Transverse colon (tissue), 4 donors: ENCODE data around the gene GLP1R. TPM values are rescaled to one million over a fixed set of nuclear protein-coding genes. Genes with fewer than 3 reads are reported as not detected.
A peak's percentile ranks its signal among the peaks of the same experiment; 100 is the strongest.

ENCODE experiments used
- DNase-seq: peaks from one replicate; pipeline ENCODE4 v3.0.0-alpha.2; 2019
- H3K27ac ChIP-seq, 4 donors: fragments of 200-600 bp; sonication (generic); 2 replicates each; pipeline ENCODE4 v1.5.1; 2016 to 2018; ENCODE audit warnings: inconsistent platforms in 4 of 4
- H3K27me3 ChIP-seq: fragments of 200-600 bp; sonication (generic); 2 replicates; pipeline ENCODE4 v1.5.1; 2017; ENCODE audit warnings: inconsistent platforms
- H3K36me3 ChIP-seq, 4 donors: fragments of 200-600 bp; sonication (generic); 2 replicates each; pipeline ENCODE4 v1.5.1; 2017 to 2019; ENCODE audit warnings: inconsistent platforms in 4 of 4
- H3K4me1 ChIP-seq, 4 donors: fragments of 200-600 bp; sonication (generic); 2 replicates each; pipeline ENCODE4 v1.5.1; 2017 to 2020; ENCODE audit warnings: inconsistent platforms in 4 of 4
- H3K4me3 ChIP-seq, 4 donors: fragments of 200-600 bp; sonication (generic); 1 replicate in 1 of 4; 2 replicates in 3 of 4; pipeline versions ENCODE4 v1.5.1 to v1.6.1; 2017 to 2019; ENCODE audit warnings: inconsistent platforms in 4 of 4
- H3K9me3 ChIP-seq, 2 donors: fragments of 200-600 bp; sonication (generic); 2 replicates each; pipeline ENCODE4 v1.5.1; 2017 to 2019; ENCODE audit warnings: inconsistent platforms in 2 of 2
- EP300 ChIP-seq: sonication (generic); formaldehyde crosslinking; IDR thresholded peaks from one replicate; pipeline ENCODE4 v1.6.1; 2017; ENCODE audit warnings: antibody characterized with exemption, low read depth
- POLR2A ChIP-seq: fragments of 450-650 bp; IDR thresholded peaks from one replicate; pipeline ENCODE4 v1.6.1; 2016; ENCODE audit warnings: antibody characterized with exemption, mild to moderate bottlenecking, moderate library complexity
- POLR2AphosphoS5 ChIP-seq, 3 donors: sonication (generic); formaldehyde crosslinking; IDR thresholded peaks; one replicate each; pipeline ENCODE4 v1.6.1; 2016; ENCODE audit warnings: antibody characterized with exemption in 3 of 3
- WGBS, 2 donors: methylation state at CpG; one replicate each; pipeline ENCODE4 v1.1.5; 2018; ENCODE audit warnings: low coverage in 1 of 2; 5-methylcytosine and 5-hydroxymethylcytosine counted together
- in situ Hi-C, 4 donors: fragments of 200-750 bp; cut with MboI; loops; one replicate each; pipeline versions ENCODE4 v1.15.0 to v1.15.1; 2017; ENCODE audit warnings: low sequenced_read_pairs in 3 of 4, low pct_ligation_motif_present in 1 of 4, low pct_unique_long_range_greater_than_20kb in 1 of 4
- intact Hi-C: fragments of 100-400 bp; cut with DNase I; formaldehyde crosslinking; loops from one replicate; pipeline ENCODE4 v1.15.1; 2023; ENCODE audit warnings: low total_unique reads
- total RNA-seq, 4 donors: library from RNA; depleted of rRNA; stranded (reverse); fragments of >200 nt; gene quantifications; one replicate each; pipeline ENCODE4 v1.1.0, GENCODE V29; 2016
- TF ChIP-seq, protein P1 (sequence below), 5 experiments: fragments of 200-600 bp in 3 of 5; fragments of 450-650 bp in 2 of 5; sonication (generic) in 3 of 5; IDR thresholded peaks; 1 replicate in 2 of 5; 2 replicates in 3 of 5; pipeline ENCODE4 v1.5.1; 2016 to 2017; ENCODE audit warnings: antibody characterized with exemption in 5 of 5, inconsistent platforms in 3 of 5, mild to moderate bottlenecking in 2 of 5, moderate library complexity in 1 of 5

GLP1R gene
- total RNA-seq, 4 donors from 2014 or later: not detected

- Histone ChIP-seq H3K9me3 (no peaks in the 10 kb centered on the region), H3K4me1 (peaks cover 0 to 16% (median 1%) of the 10 kb centered on the region in 4 donors), H3K27me3 (no peaks in the 10 kb centered on the region), H3K4me3 (no peak overlapping the region), H3K27ac (no peak overlapping the region), H3K36me3 (peaks cover 0 to 8% (median 0%) of the 10 kb centered on the region in 4 donors)
- TF ChIP-seq POLR2A (no peak), EP300 (no peak)
- TF ChIP-seq, protein P1, sequence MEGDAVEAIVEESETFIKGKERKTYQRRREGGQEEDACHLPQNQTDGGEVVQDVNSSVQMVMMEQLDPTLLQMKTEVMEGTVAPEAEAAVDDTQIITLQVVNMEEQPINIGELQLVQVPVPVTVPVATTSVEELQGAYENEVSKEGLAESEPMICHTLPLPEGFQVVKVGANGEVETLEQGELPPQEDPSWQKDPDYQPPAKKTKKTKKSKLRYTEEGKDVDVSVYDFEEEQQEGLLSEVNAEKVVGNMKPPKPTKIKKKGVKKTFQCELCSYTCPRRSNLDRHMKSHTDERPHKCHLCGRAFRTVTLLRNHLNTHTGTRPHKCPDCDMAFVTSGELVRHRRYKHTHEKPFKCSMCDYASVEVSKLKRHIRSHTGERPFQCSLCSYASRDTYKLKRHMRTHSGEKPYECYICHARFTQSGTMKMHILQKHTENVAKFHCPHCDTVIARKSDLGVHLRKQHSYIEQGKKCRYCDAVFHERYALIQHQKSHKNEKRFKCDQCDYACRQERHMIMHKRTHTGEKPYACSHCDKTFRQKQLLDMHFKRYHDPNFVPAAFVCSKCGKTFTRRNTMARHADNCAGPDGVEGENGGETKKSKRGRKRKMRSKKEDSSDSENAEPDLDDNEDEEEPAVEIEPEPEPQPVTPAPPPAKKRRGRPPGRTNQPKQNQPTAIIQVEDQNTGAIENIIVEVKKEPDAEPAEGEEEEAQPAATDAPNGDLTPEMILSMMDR (IDR thresholded peaks at IDR 0.05): no peak
- DNase-seq: no peak
- in situ Hi-C loops: no loop called here
- 30 to 41% methylated on average over 2 of the region's 2 CpGs for WGBS, 2 donors
- intact Hi-C loops: no loop called here
Measured at GRCh38 chr6:39107641-39108040, 59.1 kb downstream of the GLP1R start.

GRCh38 chr6:39108041-39108839 is 59.7 kb downstream of the GLP1R start:
- intact Hi-C loops: no loop called here
- no peak for DNase-seq
- in situ Hi-C loops: no loop called here
- H3K36me3 ChIP-seq: peaks cover 0 to 8% (median 0%) of the 10 kb centered on the region in 4 donors
- no peaks in the 10 kb centered on the region for H3K27me3 ChIP-seq
- H3K27ac ChIP-seq: no peak overlapping the region
- 43 to 71% methylated on average over 6 to 7 of the region's 7 CpGs for WGBS, 2 donors
- peaks cover 0 to 18% (median 2%) of the 10 kb centered on the region in 4 donors for H3K4me1 ChIP-seq
- H3K4me3 ChIP-seq: no peak overlapping the region
- TF ChIP-seq POLR2AphosphoS5 (IDR thresholded peaks at IDR 0.05) (no peak), POLR2A (no peak), EP300 (no peak)
- TF ChIP-seq, protein P1 (IDR thresholded peaks at IDR 0.05): no peak
- no peaks in the 10 kb centered on the region for H3K9me3 ChIP-seq

- Histone ChIP-seq H3K4me3 (no peak overlapping the region), H3K4me1 (peaks cover 5 to 36% (median 15%) of the 10 kb centered on the region in 4 donors), H3K36me3 (peaks cover 0 to 8% (median 0%) of the 10 kb centered on the region in 4 donors), H3K9me3 (no peaks in the 10 kb centered on the region), H3K27me3 (no peaks in the 10 kb centered on the region), H3K27ac (no peak overlapping the region)
- no peak for DNase-seq
- 66 to 82% methylated on average over 4 to 5 of the region's 5 CpGs for WGBS, 2 donors
- TF ChIP-seq POLR2A (no peak), EP300 (no peak)
- TF ChIP-seq, protein P1 (IDR thresholded peaks at IDR 0.05): no peak
- in situ Hi-C loops (no loop called here), intact Hi-C loops (loop anchor here (5.0 kb wide), 1 partner anchor 681 kb away; the partner anchor contains the start of gene DAAM2)
Measured at GRCh38 chr6:39111280-39111679, 62.7 kb downstream of the GLP1R start.

- in situ Hi-C loops: no loop called here
- no peak for DNase-seq
- intact Hi-C loops: loop anchor here (5.0 kb wide), 1 partner anchor 679 kb away; the partner anchor contains the start of gene DAAM2
- H3K4me1 ChIP-seq: peaks cover 5 to 27% (median 15%) of the 10 kb centered on the region in 4 donors
- 76% methylated on average over 1 of the region's 1 CpG for WGBS, 2 donors
- H3K27me3 ChIP-seq: no peaks in the 10 kb centered on the region
- H3K36me3 ChIP-seq: peaks cover 0 to 8% (median 0%) of the 10 kb centered on the region in 4 donors
- H3K4me3 ChIP-seq: peak overlapping the region in 1 of 4 donors; percentile 64
- no peaks in the 10 kb centered on the region for H3K9me3 ChIP-seq
- no peak for TF ChIP-seq POLR2A
- TF ChIP-seq EP300: no peak
- no peak for TF ChIP-seq POLR2AphosphoS5 (IDR thresholded peaks at IDR 0.05)
- TF ChIP-seq, protein P1 (IDR thresholded peaks at IDR 0.05): no peak
- H3K27ac ChIP-seq: peak overlapping the region in 1 of 4 donors; percentile 94
Measured at GRCh38 chr6:39113788-39114187, 65.2 kb downstream of the GLP1R start.
